Measurements from ENCODE around the gene CNTNAP2.

DNA sequence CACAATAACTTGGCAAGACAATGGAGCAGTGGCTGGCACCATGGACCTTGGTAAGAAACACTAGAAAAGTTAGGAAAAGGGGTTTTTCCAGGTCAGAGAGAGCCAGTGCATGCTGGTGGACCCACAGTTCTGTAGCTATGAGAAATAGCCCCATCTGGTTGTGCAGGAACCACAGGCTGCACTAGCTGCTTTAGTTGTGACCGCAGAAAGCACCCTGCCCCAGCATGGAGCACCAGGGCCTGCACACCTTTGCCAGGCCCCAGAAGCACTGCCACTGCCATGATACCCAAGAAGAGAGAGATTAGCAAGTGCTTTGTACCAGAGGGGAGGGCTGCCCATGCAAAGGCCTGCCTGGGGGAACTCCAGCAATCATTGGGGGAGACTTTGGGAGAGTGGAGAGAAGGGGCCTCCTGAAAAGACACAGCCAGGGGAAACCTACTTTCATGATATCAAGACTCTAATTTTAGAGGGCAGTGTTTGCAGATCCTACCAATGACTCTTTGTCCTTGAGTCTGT, 2217.9 kb downstream of the CNTNAP2 start:
- TF ChIP-seq POLR2A (IDR thresholded peaks at IDR 0.05; ENCODE audit: low read length): no peak
- TF ChIP-seq GATA1 (IDR thresholded peaks at IDR 0.05; ENCODE audit: low read depth, low read length): no peak
